Myometrial cell (primary cell): Measurements from ENCODE around the gene ACKR2. TPM values are rescaled to one million over a fixed set of nuclear protein-coding genes. Genes with fewer than 3 reads are reported as not detected.

ENCODE experiments used
- total RNA-seq: library from RNA; depleted of rRNA; stranded (reverse); fragments of >200 nt; gene quantifications from 2 replicates; pipeline ENCODE4 v1.2.3, GENCODE V29; 2015

The ACKR2 gene
- total RNA-seq = under 0.01 TPM in 1 of 2 replicates, not detected in the other

GRCh38 chr3:42809202-42809601 is at the start of gene ACKR2:
Gene ACKR2, plus strand, starts transcription at chr3:42809445. Its CDS starts 55,058 bp downstream, at chr3:42864503.

GRCh38 chr3:42772670-42773408 is 36.4 kb upstream of the ACKR2 start, which contains the start of gene CCDC13:
Gene CCDC13, minus strand, starts transcription at chr3:42773253. Its CDS starts 14,908 bp downstream, at chr3:42758345.

GRCh38 chr3:42804106-42804830 is 5.0 kb upstream of the ACKR2 start, which contains the start of gene HIGD1A:
Gene HIGD1A, minus strand, starts transcription at chr3:42804490. Its CDS starts 10,237 bp downstream, at chr3:42794253.

GRCh38 chr3:42875325-42876151 is 66.3 kb downstream of the ACKR2 start, which contains the start of gene CYP8B1:
Gene CYP8B1, minus strand, starts transcription at chr3:42875879. Its CDS starts 63 bp downstream, at chr3:42875816.

GRCh38 chr3:42906070-42906847 is 97.0 kb downstream of the ACKR2 start, which contains the start of gene ZNF662:
Gene ZNF662, plus strand, starts transcription at chr3:42906142. Its CDS starts 1,973 bp downstream, at chr3:42908115.

Other genes with a start within 250 kb of the ACKR2 start
- gene SEC22C, start 227.5 kb upstream of the ACKR2 start, total RNA-seq = 66.9 and 85.6 TPM in 2 replicates
- gene SS18L2, start 218.6 kb upstream of the ACKR2 start, total RNA-seq = 17.0 and 25.1 TPM in 2 replicates
- 8.4 and 11.5 TPM in 2 replicates for gene NKTR, start 208.8 kb upstream of the ACKR2 start, total RNA-seq
- 11.0 and 11.9 TPM in 2 replicates for gene ZBTB47, start 155.7 kb upstream of the ACKR2 start, total RNA-seq
- not detected in 2 replicates for gene KLHL40, start 123.9 kb upstream of the ACKR2 start, total RNA-seq
- gene HHATL, start 106.6 kb upstream of the ACKR2 start, total RNA-seq = not detected in 2 replicates
- 4.8 and 5.5 TPM in 2 replicates for gene CCDC13, start 36.2 kb upstream of the ACKR2 start, total RNA-seq
- gene HIGD1A, start 5.0 kb upstream of the ACKR2 start, total RNA-seq = 192 and 225 TPM in 2 replicates
- gene CYP8B1, start 66.4 kb downstream of the ACKR2 start, total RNA-seq = not detected in 2 replicates
- gene ZNF662, start 96.7 kb downstream of the ACKR2 start, total RNA-seq = 0.86 and 0.89 TPM in 2 replicates
- 0.58 and 1.1 TPM in 2 replicates for gene GASK1A, start 169.9 kb downstream of the ACKR2 start, total RNA-seq